Mucosa of descending colon (tissue), 3 donors: ENCODE data around the gene GNG10. TPM values are rescaled to one million over a fixed set of nuclear protein-coding genes. Genes with fewer than 3 reads are reported as not detected.

Experiments
- ATAC-seq: fragments of 200-7000 bp; cut with Tn5 transposase; one replicate; pipeline ENCODE4 v1.9.1; 2020; ENCODE audit warnings: mild to moderate bottlenecking, moderate library complexity
- DNase-seq, 3 donors: peaks; one replicate each; pipeline ENCODE4 v3.0.0-alpha.2; 2020
- H3K36me3 ChIP-seq: fragments of 200-600 bp; one replicate; pipeline ENCODE4 v1.8.0; 2021; ENCODE audit warnings: low read depth, mild to moderate bottlenecking
- H3K4me1 ChIP-seq: fragments of 200-600 bp; one replicate; pipeline ENCODE4 v1.8.0; 2021; ENCODE audit warnings: low read depth, mild to moderate bottlenecking
- H3K4me3 ChIP-seq: fragments of 200-600 bp; one replicate; pipeline ENCODE4 v1.8.0; 2021; ENCODE audit warnings: mild to moderate bottlenecking
- H3K9me3 ChIP-seq: fragments of 200-600 bp; one replicate; pipeline ENCODE4 v1.8.0; 2021; ENCODE audit warnings: mild to moderate bottlenecking
- intact Hi-C, 2 donors: fragments of 100-400 bp; cut with DNase I in 1 of 2; cut with micrococcal nuclease in 1 of 2; formaldehyde crosslinking; loops; one replicate each; pipeline versions ENCODE4 v1.11.0 to v1.11.1; 2022; cut with DNase I, micrococcal nuclease
- total RNA-seq, 3 donors: library from RNA; stranded (reverse); fragmentation: NEBNext Ultra II Directional in 2 of 3; extraction: Animal tissue kit (Norgen Biotek cat#: 25700) in 2 of 3; gene quantifications; one replicate each; pipeline versions ENCODE4 v1.2.1 to v1.2.4, GENCODE V29; 2021 to 2023
- TF ChIP-seq, protein P1 (sequence below): fragments of 200-600 bp; IDR thresholded peaks from one replicate; pipeline ENCODE4 v1.8.0; 2022; ENCODE audit warnings: antibody characterized with exemption, mild to moderate bottlenecking
- donor health status: DM: no; HTN: no; CAD: no; lungs with moderate emphysema.
- donor health status: DM: no; HTN: no; CAD: no.
- donor health status: DM: no; HTN: yes; CAD: no.

Gene GNG10
- total RNA-seq, 3 donors from 2014 or later = 16.7 to 33.1 (median 24.6) TPM

DNA sequence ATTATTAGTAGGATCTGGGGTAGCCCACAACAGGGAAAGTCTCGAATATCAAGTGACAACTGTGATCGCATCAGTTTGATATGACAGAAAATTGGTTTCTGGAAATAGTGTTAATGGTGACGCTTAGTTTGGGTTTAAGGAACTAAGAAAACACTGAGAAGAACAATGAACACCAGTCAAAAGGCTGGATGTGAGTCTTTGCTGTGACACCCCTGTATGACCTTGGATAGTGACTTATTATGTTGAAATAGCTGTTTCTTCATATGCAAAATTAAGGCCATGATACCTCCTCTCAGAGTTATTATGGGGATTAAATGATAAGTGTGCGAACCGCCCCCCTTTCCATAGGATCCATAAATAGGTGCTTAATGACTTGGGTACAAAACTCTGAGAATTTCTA lies 29.3 kb upstream of the GNG10 start:
- H3K4me1 ChIP-seq = peaks cover 20% of the 10 kb centered on the region
- intact Hi-C loops = no loop called here

DNA sequence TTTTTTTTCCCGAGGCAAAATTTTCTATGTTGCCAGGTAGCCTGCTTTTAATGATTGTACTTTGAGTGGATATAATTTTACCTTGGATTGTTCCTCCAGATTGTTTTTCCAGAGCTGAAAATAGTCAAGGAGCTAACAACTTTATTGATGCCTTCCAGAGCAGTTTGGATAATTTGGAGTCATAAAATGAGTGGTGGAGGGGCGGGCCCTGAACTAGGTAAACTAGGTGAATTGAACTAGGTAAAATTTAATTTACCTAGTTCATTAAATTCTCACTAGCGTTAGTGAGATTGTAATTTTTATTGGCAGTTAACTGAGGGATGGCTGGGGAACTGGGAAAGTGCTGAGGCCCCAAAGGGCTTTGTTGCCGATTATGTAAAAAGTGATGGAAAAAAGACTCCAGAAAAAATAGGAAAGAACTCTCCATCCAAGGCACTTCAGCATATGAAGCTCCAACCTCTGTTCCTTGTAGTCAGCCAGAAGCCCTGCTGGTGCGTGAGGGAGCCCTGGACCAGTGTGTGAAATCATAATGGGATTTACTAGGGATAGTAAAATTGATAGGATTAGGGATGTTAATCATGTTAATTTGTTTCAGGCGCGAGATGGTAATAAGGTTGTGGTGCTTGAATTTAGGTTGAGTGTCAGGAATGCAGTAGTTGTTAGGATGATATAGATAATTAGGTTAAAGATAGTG lies 28.6 kb upstream of the GNG10 start:
- H3K4me3 ChIP-seq = no peak overlapping the region
- DNase-seq (peak in 1 of 3 donors; percentile 44), ATAC-seq (no peak)
- H3K9me3 ChIP-seq = no peaks in the 10 kb centered on the region
- peaks cover 20% of the 10 kb centered on the region for H3K4me1 ChIP-seq
- TF ChIP-seq, protein P1, sequence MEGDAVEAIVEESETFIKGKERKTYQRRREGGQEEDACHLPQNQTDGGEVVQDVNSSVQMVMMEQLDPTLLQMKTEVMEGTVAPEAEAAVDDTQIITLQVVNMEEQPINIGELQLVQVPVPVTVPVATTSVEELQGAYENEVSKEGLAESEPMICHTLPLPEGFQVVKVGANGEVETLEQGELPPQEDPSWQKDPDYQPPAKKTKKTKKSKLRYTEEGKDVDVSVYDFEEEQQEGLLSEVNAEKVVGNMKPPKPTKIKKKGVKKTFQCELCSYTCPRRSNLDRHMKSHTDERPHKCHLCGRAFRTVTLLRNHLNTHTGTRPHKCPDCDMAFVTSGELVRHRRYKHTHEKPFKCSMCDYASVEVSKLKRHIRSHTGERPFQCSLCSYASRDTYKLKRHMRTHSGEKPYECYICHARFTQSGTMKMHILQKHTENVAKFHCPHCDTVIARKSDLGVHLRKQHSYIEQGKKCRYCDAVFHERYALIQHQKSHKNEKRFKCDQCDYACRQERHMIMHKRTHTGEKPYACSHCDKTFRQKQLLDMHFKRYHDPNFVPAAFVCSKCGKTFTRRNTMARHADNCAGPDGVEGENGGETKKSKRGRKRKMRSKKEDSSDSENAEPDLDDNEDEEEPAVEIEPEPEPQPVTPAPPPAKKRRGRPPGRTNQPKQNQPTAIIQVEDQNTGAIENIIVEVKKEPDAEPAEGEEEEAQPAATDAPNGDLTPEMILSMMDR = no peak
- intact Hi-C loops = no loop called here
- no peaks in the 10 kb centered on the region for H3K36me3 ChIP-seq

More for the DNA sequence above, 29.3 kb upstream of the GNG10 start:
- no peak for DNase-seq
- Histone ChIP-seq H3K36me3 (no peaks in the 10 kb centered on the region), H3K9me3 (no peaks in the 10 kb centered on the region), H3K4me3 (peak overlapping the region; percentile 76)
- TF ChIP-seq, protein P1 = no peak
- no peak for ATAC-seq

DNA sequence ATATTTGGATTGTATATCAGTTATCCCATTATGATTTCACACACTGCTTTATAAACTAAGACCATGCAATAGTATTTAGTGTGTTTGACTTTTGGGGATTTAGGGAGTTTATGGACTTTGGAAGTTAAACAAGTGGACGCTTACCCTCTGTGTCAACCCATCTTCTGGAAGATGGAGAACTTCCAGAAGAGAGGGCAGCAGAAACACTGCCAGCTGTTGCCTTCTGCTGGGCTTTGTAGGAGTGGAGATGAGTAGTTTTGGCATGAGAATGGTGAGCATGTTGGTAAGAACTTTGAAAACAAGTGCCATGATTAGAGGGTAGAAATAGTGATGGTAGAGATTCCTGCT lies 28.0 kb upstream of the GNG10 start:
- Histone ChIP-seq H3K4me1 (peaks cover 20% of the 10 kb centered on the region), H3K36me3 (no peaks in the 10 kb centered on the region), H3K9me3 (no peaks in the 10 kb centered on the region), H3K4me3 (no peak overlapping the region)
- intact Hi-C loops = no loop called here
- no peak for ATAC-seq
- TF ChIP-seq, protein P1 = no peak
- DNase-seq = no peak

DNA sequence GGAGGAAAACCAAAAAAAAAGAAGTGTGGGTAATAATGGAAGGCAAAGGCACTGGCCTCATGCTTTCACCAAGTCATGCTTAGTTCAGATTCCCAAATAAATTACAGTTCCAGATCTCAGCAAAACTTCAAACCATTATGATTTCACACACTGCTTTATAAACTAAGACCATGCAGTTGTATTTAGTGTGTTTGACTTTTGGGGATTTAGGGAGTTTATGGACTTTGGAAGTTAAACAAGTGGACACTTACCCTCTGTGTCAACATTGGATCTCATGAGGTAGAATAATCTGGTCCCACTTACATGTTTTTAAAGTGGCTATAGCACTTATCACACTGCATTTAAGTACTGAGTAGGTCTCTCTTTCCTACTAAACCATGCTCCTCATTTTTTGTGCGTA lies 26.5 kb upstream of the GNG10 start:
- Histone ChIP-seq H3K9me3 (no peaks in the 10 kb centered on the region), H3K36me3 (no peaks in the 10 kb centered on the region), H3K4me3 (no peak overlapping the region), H3K4me1 (peaks cover 20% of the 10 kb centered on the region)
- intact Hi-C loops = no loop called here
- ATAC-seq = no peak
- TF ChIP-seq, protein P1 = no peak
- DNase-seq = no peak

DNA sequence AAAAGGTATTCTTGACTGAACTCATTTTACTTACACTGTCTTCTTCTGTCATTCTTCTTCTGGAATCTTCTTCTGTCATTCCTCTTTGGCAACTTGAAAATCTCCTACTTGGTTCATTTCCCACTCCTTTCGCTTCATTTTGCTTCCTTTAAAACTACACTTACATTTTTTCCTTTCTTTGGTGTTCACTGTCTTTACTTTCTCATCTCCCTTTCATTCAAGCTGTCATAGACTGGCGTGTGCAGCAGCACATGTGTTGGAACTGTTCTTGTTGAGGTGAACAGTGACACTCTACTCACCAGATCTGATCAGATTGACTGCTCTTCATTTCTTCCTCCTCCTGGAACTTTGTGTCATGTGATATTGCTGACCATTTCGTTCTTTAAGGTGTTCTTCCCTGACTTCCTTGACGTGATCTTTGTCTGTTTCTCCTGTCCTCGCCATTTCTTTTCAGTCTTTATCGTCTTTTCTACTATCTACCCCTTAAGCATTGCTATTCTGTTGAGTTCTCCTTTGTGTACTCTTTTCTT lies 23.9 kb upstream of the GNG10 start:
- Histone ChIP-seq H3K4me1 (peaks cover 16% of the 10 kb centered on the region), H3K4me3 (no peak overlapping the region), H3K36me3 (no peaks in the 10 kb centered on the region), H3K9me3 (no peaks in the 10 kb centered on the region)
- TF ChIP-seq, protein P1 = no peak
- intact Hi-C loops = no loop called here
- DNase-seq = no peak
- no peak for ATAC-seq
